Bronchial epithelial cell (primary cell): ENCODE measurements around the gene ANKRD50. TPM values are rescaled to one million over a fixed set of nuclear protein-coding genes. Genes with fewer than 3 reads are reported as not detected.
A peak's percentile ranks its signal among the peaks of the same experiment; 100 is the strongest.

Source experiments
- DNase-seq: peaks from one replicate; pipeline ENCODE4 v3.0.0-alpha.2; 2010; ENCODE audit warnings: low read depth
- FAIRE-seq: peaks from 2 replicates; lab custom pipeline; 2011; peaks lifted over from hg19 to GRCh38; lab: Jason Lieb, UNC
- H3K27me3 ChIP-seq: 2 replicates; pipeline ENCODE4 v1.5.1; 2011; ENCODE audit warnings: low read length; ENCODE audit not compliant: control insufficient read depth, insufficient read depth
- H3K36me3 ChIP-seq: 2 replicates; pipeline ENCODE4 v1.5.1; 2011; ENCODE audit warnings: low read length; ENCODE audit not compliant: control insufficient read depth, insufficient read depth
- H3K4me3 ChIP-seq: 2 replicates; pipeline ENCODE4 v1.5.1; 2011; ENCODE audit warnings: mild to moderate bottlenecking, low read depth, low read length, control low read depth
- total RNA-seq: library from RNA; depleted of rRNA; stranded (reverse); fragments of >200 nt; gene quantifications from 2 replicates; pipeline ENCODE4 v1.2.1, GENCODE V29; 2014
- TF ChIP-seq, protein P1 (sequence below): IDR thresholded peaks from 2 replicates; pipeline ENCODE4 v1.5.1; 2011; ENCODE audit warnings: mild to moderate bottlenecking, moderate library complexity, low read length, control low read depth, inconsistent platforms; ENCODE audit not compliant: insufficient read depth, severe bottlenecking

Gene ANKRD50
- total RNA-seq, 1 donor from 2014 or later, result 36.3 TPM

GRCh38 chr4:124713185-124713592 is 657 bp upstream of the ANKRD50 start:
- Histone ChIP-seq H3K36me3 (no peaks in the 10 kb centered on the region), H3K4me3 (peak overlapping the region; percentile 92), H3K27me3 (no peaks in the 10 kb centered on the region)
- DNase-seq (peak; percentile 53), FAIRE-seq (peak; percentile 40)
- TF ChIP-seq, protein P1, sequence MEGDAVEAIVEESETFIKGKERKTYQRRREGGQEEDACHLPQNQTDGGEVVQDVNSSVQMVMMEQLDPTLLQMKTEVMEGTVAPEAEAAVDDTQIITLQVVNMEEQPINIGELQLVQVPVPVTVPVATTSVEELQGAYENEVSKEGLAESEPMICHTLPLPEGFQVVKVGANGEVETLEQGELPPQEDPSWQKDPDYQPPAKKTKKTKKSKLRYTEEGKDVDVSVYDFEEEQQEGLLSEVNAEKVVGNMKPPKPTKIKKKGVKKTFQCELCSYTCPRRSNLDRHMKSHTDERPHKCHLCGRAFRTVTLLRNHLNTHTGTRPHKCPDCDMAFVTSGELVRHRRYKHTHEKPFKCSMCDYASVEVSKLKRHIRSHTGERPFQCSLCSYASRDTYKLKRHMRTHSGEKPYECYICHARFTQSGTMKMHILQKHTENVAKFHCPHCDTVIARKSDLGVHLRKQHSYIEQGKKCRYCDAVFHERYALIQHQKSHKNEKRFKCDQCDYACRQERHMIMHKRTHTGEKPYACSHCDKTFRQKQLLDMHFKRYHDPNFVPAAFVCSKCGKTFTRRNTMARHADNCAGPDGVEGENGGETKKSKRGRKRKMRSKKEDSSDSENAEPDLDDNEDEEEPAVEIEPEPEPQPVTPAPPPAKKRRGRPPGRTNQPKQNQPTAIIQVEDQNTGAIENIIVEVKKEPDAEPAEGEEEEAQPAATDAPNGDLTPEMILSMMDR, result peak; percentile 63

DNA sequence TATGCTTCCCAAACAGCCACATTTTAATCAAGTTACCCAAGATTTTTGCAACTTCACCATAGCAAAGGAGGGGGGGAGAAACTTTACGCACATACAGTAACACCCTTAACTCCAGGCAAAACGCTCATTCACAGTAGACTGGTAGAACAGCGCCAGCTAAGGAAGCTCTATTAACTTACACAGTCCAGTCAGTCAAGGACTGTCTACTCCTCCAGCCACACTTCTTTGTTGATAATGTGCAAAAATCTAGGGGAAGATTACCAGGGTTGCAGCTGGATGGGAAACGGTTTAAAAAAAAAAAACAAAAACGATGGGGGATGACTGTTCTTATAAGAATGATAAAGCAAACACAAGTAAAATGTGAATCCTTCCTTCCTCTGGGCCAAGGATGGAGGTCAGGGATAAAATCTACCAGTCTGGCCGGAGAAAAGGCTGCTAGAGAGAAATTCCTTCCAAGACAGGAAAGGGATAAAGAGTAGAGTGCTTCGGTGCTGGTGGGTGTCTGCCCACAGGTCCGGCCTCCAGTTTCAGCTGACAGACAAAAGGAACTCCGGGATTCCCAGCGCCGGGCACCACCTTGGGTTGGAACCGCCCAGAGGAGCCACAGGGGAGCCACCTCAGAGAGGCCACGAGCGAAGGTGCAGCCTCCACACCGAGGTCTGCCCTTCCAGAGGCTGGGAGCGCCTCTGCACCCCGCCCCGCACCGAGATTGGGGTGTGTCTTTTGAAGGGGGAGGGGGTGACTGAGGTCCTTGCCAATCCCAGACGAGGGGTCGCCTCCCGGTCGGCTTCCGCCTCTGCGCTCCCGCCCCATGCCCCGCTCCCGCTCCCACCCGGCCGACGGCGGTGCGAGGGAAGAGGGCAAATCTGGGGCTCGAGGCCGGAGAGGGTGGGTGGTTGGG is 811 bp downstream of the ANKRD50 start:
- peak; percentile 13 for FAIRE-seq

DNA sequence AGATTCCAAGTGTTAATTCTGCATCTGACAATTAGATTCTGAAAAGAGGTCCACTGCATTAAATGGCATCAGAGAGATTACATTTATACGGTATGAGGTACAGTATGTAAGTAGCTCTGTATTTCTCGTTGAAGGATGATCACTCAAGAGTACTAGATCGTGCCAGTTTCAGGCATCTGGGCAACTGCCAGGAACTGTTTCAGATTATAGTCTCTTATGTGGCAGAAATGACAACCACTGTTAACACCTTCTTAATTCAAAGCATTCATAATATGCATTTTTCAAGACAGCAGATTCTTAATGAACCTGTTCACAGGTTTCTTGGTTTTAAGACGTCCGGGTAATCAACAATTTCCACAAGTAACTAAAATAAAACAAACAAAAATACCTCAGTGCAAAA is 1.6 kb downstream of the ANKRD50 start:
- no peaks in the 10 kb centered on the region for H3K27me3 ChIP-seq
- no peaks in the 10 kb centered on the region for H3K36me3 ChIP-seq
- peak overlapping the region; percentile 92 for H3K4me3 ChIP-seq
- TF ChIP-seq, protein P1, result no peak
- no peak for DNase-seq
- FAIRE-seq, result no peak

More for the DNA sequence above, 811 bp downstream of the ANKRD50 start:
- Histone ChIP-seq H3K27me3 (no peaks in the 10 kb centered on the region), H3K4me3 (peak overlapping the region; percentile 92), H3K36me3 (no peaks in the 10 kb centered on the region)
- TF ChIP-seq, protein P1, result no peak
- DNase-seq, result peak; percentile 61

GRCh38 chr4:124710015-124710741 is 2.4 kb downstream of the ANKRD50 start:
- DNase-seq (peak; percentile 29), FAIRE-seq (peak; percentile 82)
- TF ChIP-seq, protein P1, result no peak
- Histone ChIP-seq H3K36me3 (no peaks in the 10 kb centered on the region), H3K4me3 (peak overlapping the region; percentile 92), H3K27me3 (no peaks in the 10 kb centered on the region)

DNA sequence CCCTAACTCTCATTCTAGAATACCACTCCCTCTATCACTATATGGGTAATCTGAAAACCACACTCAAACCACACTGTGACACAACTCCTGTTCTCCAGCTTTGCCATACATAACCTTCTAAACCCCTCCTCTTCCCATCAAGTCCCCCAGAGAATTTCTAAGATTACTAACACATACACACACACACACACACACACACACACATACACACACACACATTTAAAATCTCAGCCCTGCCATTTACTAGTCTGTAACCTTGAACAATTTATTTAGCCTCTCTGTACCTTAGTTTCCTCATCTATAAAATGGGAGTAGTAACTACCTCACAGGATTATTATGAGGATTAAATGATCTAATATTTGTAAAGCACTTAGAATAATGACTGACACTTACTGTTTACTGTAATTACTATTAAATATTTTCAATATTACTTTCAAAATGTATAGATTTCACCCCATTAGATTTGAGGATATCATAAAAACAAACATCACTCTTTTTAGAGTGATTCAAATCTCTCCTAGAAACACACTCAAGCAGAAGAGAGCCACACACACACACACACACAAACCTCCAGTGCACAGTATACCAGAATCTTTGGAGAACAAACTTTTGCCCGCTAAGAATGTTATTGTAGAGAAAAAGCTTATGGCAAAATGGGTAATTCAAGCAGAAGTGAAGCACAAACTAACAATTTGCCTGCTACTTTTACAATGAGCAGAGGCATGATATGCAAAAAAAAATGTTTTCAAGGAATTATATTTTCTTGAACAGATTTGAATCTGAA is 3.8 kb downstream of the ANKRD50 start:
- TF ChIP-seq, protein P1, result no peak
- Histone ChIP-seq H3K4me3 (peak overlapping the region; percentile 3), H3K27me3 (no peaks in the 10 kb centered on the region), H3K36me3 (no peaks in the 10 kb centered on the region)
- FAIRE-seq, result no peak
- DNase-seq, result no peak
